ENCODE measurements around the gene SLC25A45.
"Not testable (repeated sequence)": the region's sequence is repeated elsewhere in the genome, so short reads cannot be mapped to it uniquely, and the experiment has no call there.

SLC25A45 gene

GRCh38 chr11:65421794-65422632 lies 39.6 kb upstream of the SLC25A45 start:
- in situ Hi-C loops (cut with HindIII; ENCODE audit: low sequenced_read_pairs): loop anchor here (5.0 kb wide), 1 partner anchor 75 kb away; the partner anchor contains the start of gene MALAT1

DNA sequence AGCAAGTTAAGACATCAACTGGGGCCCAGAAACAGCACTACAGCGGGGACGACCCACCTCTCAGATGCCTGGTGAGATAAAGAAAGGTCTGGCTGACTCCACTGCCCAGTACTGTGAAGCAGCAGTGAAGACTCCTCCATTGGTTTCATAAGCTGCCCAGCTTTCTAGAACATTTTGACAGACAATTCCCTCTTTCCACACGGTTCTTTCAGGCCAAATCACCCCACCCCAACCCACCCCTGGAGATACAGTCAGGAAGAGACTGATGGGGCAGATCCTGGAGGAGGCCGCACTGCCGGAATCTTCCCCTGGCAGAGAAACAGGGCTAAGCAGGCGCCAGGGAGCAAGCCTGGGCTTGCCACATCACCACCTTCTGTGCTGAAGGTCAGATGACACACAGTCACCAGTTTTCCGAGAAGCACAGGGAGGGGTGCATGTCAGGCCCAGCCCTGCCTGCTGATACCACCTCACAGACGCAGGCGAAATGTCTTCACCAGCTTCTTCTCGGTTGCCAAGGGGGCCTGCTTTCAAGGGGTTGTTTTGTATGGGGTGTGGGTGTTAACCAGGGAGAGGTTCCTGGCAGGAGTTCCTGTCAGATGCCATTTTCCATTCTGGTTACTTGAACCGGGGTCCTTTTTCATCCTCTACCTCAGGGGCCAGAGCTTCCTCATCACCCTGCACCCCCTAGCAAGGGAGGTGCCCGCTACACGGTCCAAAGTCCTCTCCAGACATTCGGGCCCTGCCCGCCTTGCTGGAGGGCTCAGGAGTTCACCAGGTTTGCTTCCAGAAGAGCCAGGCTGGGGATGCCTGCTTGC lies 38.7 kb upstream of the SLC25A45 start:
- in situ Hi-C loops (cut with HindIII; ENCODE audit: low sequenced_read_pairs): loop anchor here (5.0 kb wide), 1 partner anchor 76 kb away; the partner anchor contains the start of gene MALAT1

DNA sequence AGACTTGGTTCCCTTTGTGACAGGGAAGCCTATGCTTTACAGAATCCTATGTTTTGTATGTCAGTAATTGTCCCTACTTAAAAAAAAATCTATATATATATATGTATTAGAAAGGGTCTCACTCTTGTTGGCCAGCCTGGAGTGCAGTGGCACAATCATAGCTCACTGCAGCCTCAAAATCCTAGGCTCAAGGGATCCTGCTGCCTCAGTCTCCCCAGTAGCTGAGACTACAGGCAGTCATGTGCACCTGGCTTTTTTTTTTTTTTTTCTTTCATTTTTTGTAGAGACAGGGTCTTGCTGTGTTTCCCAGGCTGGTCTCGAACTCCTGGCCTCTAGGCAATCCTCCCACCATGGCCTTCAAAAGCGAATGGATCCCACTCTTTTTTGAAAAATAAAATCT lies 38.1 kb upstream of the SLC25A45 start:
- in situ Hi-C loops (cut with HindIII; ENCODE audit: low sequenced_read_pairs): loop anchor here (5.0 kb wide), 1 partner anchor 77 kb away; the partner anchor contains the start of gene MALAT1

DNA sequence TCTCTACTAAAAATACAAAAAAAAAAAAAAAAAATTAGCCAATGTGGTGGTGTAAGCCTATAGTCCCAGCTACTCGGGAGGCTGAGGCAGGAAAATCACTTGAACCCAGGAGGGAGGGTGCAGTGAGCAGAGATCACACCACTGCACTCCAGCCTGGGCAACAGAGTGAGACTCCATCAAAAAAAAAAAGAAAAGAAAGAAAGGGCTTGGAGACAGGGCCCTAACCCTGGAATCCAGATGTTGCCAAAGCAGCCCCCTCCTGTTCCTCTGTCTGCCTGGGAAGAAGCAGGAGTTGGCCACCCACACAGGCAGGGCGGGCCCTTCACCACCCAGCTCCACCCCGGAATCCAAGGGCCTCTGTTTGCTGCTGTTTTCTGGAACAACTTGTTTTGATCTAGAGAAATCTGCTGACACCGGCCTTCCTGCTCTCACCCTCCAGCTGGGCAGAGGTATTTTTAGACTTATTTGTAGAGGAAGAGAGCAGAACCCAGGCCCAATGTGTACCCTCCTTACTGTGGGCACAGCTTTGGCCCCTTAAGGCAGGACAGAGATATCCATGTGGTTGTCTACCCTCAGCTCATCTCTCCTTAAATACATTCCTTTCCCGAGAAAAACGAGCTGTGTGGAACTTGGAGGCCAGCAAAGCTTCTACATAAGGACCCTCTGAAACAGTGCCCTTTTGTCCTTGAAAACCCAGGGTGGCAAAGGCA lies 37.5 kb upstream of the SLC25A45 start:
- in situ Hi-C loops (cut with HindIII; ENCODE audit: low sequenced_read_pairs): loop anchor here (5.0 kb wide), 1 partner anchor 77 kb away; the partner anchor contains the start of gene MALAT1

DNA sequence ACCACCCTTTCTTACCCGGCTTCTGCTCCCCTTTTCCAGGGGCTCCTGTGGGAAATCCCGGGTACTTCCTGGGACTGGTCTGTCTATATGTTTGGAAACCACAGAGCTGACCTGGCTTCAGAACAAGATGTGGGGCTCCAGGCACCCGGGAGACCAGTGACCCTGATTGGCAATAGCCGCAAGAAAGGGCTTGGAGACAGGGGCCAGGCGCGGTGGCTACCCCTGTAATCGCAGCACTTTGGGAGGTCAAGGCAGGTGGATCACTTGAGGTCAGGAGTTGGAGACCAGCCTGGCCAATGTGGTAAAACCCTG lies 37.0 kb upstream of the SLC25A45 start:
- in situ Hi-C loops (cut with HindIII; ENCODE audit: low sequenced_read_pairs): no loop called here

DNA sequence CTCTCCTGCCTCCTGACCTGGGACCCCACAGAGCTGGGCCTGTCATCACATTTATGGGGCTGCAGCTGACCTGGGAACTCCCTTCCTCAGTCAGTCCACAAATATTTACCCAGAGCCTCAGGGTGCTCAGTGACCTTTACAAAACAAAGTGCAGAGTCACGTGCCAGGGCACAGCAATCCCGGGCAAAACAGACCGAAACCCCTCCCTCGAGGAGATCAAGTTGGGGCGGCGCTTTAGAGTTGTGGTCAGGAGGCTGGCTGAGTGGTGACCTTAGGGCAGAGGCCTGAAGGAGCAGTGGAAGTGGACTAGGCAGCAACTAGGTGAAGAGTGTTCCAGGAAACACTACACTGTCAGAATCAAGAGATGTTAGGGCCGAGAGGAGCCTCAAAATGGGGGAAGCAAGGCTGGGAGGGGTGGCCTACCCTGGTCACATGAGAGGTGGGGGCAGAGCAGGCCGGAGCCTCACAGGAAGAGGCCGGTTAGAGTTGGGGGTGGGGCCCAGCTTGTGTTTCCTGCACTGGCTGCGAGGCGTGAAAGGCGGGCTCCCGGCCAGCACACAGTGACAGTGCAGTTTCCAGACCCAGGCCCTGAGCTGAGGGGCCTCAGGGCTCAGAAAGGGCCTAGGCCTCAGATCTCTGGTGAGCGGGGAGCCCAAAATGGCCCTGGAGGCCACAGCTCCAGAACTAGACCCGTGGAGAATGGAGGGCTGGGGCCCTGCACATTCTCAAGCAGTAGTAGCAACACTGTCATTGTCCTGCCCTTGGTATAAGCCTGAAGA lies 36.4 kb upstream of the SLC25A45 start:
- in situ Hi-C loops (cut with HindIII; ENCODE audit: low sequenced_read_pairs): no loop called here

GRCh38 chr11:65418431-65418680 lies 35.9 kb upstream of the SLC25A45 start:
- in situ Hi-C loops (cut with HindIII; ENCODE audit: low sequenced_read_pairs): no loop called here

DNA sequence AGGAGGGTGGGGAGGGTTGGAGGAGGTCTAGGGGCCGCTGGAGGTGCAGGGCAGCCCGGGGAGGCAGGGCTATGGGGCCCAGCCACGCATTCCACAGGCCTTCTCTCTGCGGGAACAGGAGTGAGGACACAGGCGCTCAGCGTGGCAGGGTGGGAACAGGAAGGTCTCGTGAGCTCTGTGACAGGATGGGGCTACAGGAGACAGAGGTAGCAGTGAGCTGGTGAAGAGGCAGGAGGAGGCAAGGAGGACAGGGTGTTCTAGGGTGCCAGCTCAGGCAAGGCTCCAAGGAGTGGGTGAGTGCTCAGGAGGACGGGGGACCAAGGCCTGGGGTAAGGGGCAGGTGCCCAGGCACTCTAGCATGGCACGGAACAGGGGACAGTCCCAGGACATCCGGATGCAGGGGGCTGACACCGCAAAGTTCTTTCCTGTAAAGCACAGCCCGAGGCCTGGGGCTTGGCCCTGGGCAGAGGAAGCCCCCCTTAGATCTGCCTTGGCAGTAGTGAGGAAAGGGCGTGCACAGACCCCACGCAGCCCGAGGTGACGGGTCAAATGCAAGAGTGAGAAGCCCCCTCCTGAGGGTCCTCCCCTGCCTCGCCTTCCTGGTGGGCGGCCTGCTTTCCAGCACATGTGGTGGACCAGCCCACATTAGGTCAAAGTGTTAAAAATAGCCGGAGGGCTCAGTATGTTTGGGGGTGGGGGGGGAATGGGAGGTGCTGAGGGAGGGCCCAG lies 35.4 kb upstream of the SLC25A45 start:
- in situ Hi-C loops (cut with HindIII; ENCODE audit: low sequenced_read_pairs): no loop called here

DNA sequence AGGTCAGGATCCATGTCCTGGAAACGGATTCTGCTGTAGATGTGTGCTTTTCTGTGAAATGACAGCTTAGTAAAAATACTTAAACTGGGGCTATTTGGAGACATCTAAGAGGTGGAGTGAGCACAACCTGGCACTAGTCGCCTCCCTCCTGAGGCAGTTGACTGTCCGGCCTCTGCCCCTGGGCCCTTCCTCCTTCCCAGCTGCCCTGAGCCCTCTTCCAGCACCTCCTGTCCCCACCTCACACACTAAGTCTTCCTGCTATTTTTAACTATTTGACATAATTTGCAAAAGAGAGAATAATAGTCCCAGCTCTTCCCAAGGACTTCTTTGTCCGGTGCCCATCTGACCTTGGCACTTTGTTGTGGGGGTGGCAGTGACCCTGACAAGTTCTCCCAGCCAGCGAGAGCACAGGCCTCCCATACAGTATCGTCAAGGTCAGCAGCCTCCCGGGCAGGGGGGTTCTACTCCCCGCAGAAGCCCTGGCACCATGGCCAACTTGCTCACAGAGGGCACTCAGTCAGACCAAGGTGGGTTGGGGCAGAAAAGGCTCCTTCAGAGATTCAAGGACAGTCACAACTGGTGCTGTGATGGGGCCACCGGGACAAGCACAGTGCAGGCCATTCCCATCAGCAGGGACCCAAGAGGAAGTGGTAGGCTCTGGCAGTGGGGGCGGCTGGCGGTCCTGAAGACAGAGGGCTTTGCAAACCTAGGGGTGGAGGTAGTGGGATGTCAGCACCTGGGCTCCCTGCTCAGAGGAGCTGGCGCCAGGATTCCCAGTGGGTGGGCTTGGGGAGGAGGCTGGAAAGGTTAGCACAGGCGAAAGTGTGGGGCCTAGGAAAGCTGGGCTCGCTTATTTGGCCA lies 34.6 kb upstream of the SLC25A45 start:
- in situ Hi-C loops (cut with HindIII; ENCODE audit: low sequenced_read_pairs): no loop called here

DNA sequence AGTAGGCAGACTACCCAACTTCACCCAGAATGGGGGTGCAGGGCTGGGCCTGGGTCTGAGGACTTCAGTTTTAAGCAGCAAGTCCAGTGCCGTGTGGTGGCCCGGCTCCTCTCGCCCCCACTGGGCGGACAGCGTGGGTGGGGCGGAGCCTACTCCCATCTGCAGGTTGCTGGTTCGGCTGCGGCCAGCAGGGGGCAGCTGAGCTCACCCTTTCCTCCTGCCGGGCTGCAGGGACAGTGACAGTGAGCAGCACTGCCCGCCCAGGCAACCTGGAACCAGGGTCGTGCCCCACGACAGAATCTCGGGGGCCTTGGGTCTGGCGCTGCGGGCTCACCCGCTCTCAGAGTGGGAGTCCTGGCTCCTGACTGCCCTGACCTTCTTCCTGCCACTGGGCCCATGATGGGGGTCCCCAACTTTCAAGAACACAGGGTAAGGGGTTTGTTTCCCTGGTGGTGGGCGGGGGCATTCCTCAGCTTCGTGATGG lies 33.9 kb upstream of the SLC25A45 start:
- in situ Hi-C loops (cut with HindIII; ENCODE audit: low sequenced_read_pairs): no loop called here

DNA sequence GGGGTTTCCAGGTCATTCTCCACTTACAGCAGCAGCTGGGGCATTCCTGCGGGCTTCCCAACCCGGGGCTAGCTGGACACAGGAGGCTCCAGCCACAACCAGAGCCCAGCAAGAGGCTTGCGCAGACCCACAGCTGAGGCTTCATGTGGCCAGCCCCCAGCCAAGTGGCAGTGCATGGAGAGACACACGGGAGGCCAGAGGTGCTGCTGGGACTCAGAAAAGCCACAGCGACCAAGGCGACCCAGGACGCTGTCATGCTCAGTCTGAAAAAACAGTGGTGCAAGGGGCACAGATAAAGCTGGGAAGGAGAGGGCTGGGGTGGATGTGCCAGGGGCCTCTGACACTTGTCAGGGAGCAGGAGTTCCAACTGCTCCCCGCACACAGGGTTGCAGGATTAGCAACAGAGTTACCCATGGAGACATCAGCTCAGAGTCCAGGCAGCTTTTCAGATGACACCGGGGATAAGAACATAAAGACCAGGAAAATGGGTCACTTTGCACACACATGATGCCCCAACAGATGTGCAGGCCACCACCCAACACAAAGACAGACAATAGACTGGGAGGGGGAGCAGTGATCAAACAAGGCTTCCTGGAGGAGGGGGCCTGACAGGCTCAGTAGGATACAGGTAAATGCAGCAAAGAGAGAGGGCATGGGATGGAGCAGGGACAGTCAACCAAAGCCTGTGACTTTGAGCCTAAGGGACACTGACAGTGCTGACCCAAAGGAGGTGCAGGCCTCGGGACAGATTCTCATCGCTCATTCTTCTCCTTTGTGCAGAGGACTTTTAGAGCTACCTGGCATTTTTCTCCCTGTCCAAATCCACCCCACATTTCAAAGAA lies 33.3 kb upstream of the SLC25A45 start:
- in situ Hi-C loops (cut with HindIII; ENCODE audit: low sequenced_read_pairs): no loop called here

GRCh38 chr11:65414776-65415498 lies 32.5 kb upstream of the SLC25A45 start:
- in situ Hi-C loops (cut with HindIII; ENCODE audit: low sequenced_read_pairs): no loop called here

DNA sequence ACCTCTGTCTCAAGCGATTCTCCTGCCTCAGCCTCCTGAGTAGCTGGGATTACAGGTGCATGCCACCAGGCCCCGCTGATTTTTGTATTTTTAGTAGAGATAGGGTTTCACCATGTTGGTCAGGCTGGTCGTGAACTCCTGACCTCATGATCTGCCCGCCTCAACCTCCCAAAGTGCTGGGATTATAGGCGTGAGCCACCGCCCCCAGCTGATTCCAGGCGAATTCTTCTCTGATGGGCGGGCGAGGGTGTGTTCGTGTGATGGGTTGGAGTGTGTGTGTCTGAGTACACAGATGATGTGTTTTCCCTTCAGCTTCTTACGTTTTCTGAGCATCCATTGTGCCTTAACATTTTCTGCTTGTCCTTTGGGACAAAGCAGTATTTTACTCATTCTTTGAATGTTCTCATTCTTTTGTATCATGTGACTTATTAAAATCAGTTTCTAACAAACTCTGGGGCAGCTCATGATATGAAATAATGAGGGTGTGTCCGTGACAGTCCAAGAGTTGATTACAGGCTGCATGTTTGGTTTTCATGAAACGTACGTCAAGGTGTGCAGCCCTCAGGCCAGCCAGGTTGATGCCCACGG lies 30.7 kb upstream of the SLC25A45 start:
- in situ Hi-C loops (cut with HindIII; ENCODE audit: low sequenced_read_pairs): not testable (repeated sequence)

GRCh38 chr11:65412271-65413076 lies 30.0 kb upstream of the SLC25A45 start:
- in situ Hi-C loops (cut with HindIII; ENCODE audit: low sequenced_read_pairs): no loop called here

DNA sequence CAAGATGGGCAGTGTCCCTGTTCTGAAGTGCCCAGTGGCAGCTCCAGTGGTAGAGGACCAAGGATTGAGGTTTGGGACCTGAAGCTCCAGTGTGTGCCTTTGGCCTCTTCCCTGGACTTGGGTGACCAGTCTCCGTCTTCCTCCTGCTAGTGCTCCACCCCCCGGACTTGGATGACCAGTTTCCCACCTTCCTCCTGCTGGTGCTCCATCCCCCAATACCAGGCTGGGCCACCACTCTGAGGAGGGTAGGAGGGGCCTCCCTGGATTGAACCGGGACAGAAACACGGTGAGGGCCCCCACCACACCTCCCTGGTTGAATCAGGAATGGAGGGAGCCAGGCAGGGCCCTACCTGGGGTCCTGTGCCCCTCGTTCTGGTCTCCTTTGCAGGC lies 29.2 kb upstream of the SLC25A45 start:
- in situ Hi-C loops (cut with HindIII; ENCODE audit: low sequenced_read_pairs): no loop called here

GRCh38 chr11:65410936-65411680 lies 28.7 kb upstream of the SLC25A45 start:
- in situ Hi-C loops (cut with HindIII; ENCODE audit: low sequenced_read_pairs): no loop called here
